ENCODE data around the gene CDC14A. TPM values are rescaled to one million over a fixed set of nuclear protein-coding genes. Genes with fewer than 3 reads are reported as not detected.
"Not testable (repeated sequence)": the region's sequence is repeated elsewhere in the genome, so short reads cannot be mapped to it uniquely, and the experiment has no call there.

The CDC14A gene
- polyA plus RNA-seq, 6 donors from 2014 or later: 6.1 to 17.1 (median 14.4) TPM

- peaks cover 8 to 11% of the 10 kb centered on the region in 2 donors for H3K36me3 Mint-ChIP-seq
- ATAC-seq (ENCODE audit: low read depth in 2 of 2) (no peak), DNase-seq (no peak)
- H3K4me1 Mint-ChIP-seq: no peaks in the 10 kb centered on the region
- H3K4me3 Mint-ChIP-seq: no peak overlapping the region
- no peaks in the 10 kb centered on the region for H3K27me3 Mint-ChIP-seq
- no peak overlapping the region for H3K27ac Mint-ChIP-seq
- H3K9me3 Mint-ChIP-seq: peaks cover 6 to 25% (median 19%) of the 10 kb centered on the region in 7 donors
Observed at GRCh38 chr1:100322436-100323211, 29.7 kb upstream of the CDC14A start.

GRCh38 chr1:100323419-100324106, 28.7 kb upstream of the CDC14A start:
- H3K4me1 Mint-ChIP-seq: no peaks in the 10 kb centered on the region
- no peaks in the 10 kb centered on the region for H3K27me3 Mint-ChIP-seq
- no peak overlapping the region for H3K27ac Mint-ChIP-seq
- peaks cover 6 to 23% (median 19%) of the 10 kb centered on the region in 7 donors for H3K9me3 Mint-ChIP-seq
- no peak for DNase-seq
- ATAC-seq (ENCODE audit: low read depth in 2 of 2): no peak
- peaks cover 8 to 11% of the 10 kb centered on the region in 2 donors for H3K36me3 Mint-ChIP-seq
- H3K4me3 Mint-ChIP-seq: no peak overlapping the region

- no peak for ATAC-seq (ENCODE audit: low read depth in 2 of 2)
- H3K27ac Mint-ChIP-seq: no peak overlapping the region
- H3K4me3 Mint-ChIP-seq: no peak overlapping the region
- H3K9me3 Mint-ChIP-seq: peaks cover 0 to 6% (median 3%) of the 10 kb centered on the region in 7 donors
- no peak for DNase-seq
- H3K36me3 Mint-ChIP-seq: no peaks in the 10 kb centered on the region
- H3K27me3 Mint-ChIP-seq: no peaks in the 10 kb centered on the region
- H3K4me1 Mint-ChIP-seq: no peaks in the 10 kb centered on the region
Observed at GRCh38 chr1:100325415-100326324, 26.6 kb upstream of the CDC14A start.

GRCh38 chr1:100326325-100326670, 26.0 kb upstream of the CDC14A start:
- not testable (repeated sequence) for H3K27ac Mint-ChIP-seq; H3K36me3 Mint-ChIP-seq; ATAC-seq (ENCODE audit: low read depth in 2 of 2); H3K4me1 Mint-ChIP-seq; H3K27me3 Mint-ChIP-seq; H3K4me3 Mint-ChIP-seq; DNase-seq; H3K9me3 Mint-ChIP-seq

- H3K4me1 Mint-ChIP-seq: no peaks in the 10 kb centered on the region
- no peaks in the 10 kb centered on the region for H3K27me3 Mint-ChIP-seq
- no peak overlapping the region for H3K27ac Mint-ChIP-seq
- ATAC-seq (ENCODE audit: low read depth in 2 of 2): no peak
- no peaks in the 10 kb centered on the region for H3K9me3 Mint-ChIP-seq
- no peak overlapping the region for H3K4me3 Mint-ChIP-seq
- H3K36me3 Mint-ChIP-seq: no peaks in the 10 kb centered on the region
- no peak for DNase-seq
Observed at GRCh38 chr1:100328133-100328532, 24.2 kb upstream of the CDC14A start.

GRCh38 chr1:100331146-100331545, 21.2 kb upstream of the CDC14A start:
- DNase-seq; H3K27ac Mint-ChIP-seq; H3K9me3 Mint-ChIP-seq; H3K4me1 Mint-ChIP-seq; ATAC-seq (ENCODE audit: low read depth in 2 of 2); H3K36me3 Mint-ChIP-seq; H3K4me3 Mint-ChIP-seq: not testable (repeated sequence)
- H3K27me3 Mint-ChIP-seq: peaks cover 4 to 16% (median 10%) of the 10 kb centered on the region in 3 donors

- H3K27ac Mint-ChIP-seq: no peak overlapping the region
Observed at GRCh38 chr1:100332331-100332730, 20.0 kb upstream of the CDC14A start.

GRCh38 chr1:100335436-100335835, 16.9 kb upstream of the CDC14A start:
- ATAC-seq (ENCODE audit: low read depth in 2 of 2): no peak
- Mint-ChIP-seq H3K27ac (no peak overlapping the region), H3K27me3 (peaks cover 19 to 34% (median 21%) of the 10 kb centered on the region in 3 donors), H3K36me3 (no peaks in the 10 kb centered on the region), H3K4me3 (no peak overlapping the region), H3K9me3 (no peaks in the 10 kb centered on the region), H3K4me1 (no peaks in the 10 kb centered on the region)
- DNase-seq: no peak

More at GRCh38 chr1:100332331-100332730, 20.0 kb upstream of the CDC14A start:
- no peak for ATAC-seq (ENCODE audit: low read depth in 2 of 2)
- no peaks in the 10 kb centered on the region for H3K4me1 Mint-ChIP-seq
- H3K36me3 Mint-ChIP-seq: no peaks in the 10 kb centered on the region
- H3K27me3 Mint-ChIP-seq: peaks cover 15 to 28% (median 17%) of the 10 kb centered on the region in 3 donors
- DNase-seq: no peak
- H3K9me3 Mint-ChIP-seq: no peaks in the 10 kb centered on the region
- no peak overlapping the region for H3K4me3 Mint-ChIP-seq

GRCh38 chr1:100337878-100338277, 14.4 kb upstream of the CDC14A start:
- peaks cover 19 to 42% (median 21%) of the 10 kb centered on the region in 3 donors for H3K27me3 Mint-ChIP-seq
- not testable (repeated sequence) for H3K4me1 Mint-ChIP-seq; H3K4me3 Mint-ChIP-seq; H3K9me3 Mint-ChIP-seq; H3K36me3 Mint-ChIP-seq; H3K27ac Mint-ChIP-seq; DNase-seq; ATAC-seq (ENCODE audit: low read depth in 2 of 2)

GRCh38 chr1:100339735-100340134, 12.6 kb upstream of the CDC14A start:
- peaks cover 14 to 35% (median 19%) of the 10 kb centered on the region in 3 donors for H3K27me3 Mint-ChIP-seq
- not testable (repeated sequence) for H3K9me3 Mint-ChIP-seq; DNase-seq; H3K27ac Mint-ChIP-seq; H3K36me3 Mint-ChIP-seq; H3K4me3 Mint-ChIP-seq; H3K4me1 Mint-ChIP-seq; ATAC-seq (ENCODE audit: low read depth in 2 of 2)

GRCh38 chr1:100340494-100340893, 11.8 kb upstream of the CDC14A start:
- H3K9me3 Mint-ChIP-seq: no peaks in the 10 kb centered on the region
- peaks cover 14 to 31% (median 19%) of the 10 kb centered on the region in 3 donors for H3K27me3 Mint-ChIP-seq
- H3K4me1 Mint-ChIP-seq: no peaks in the 10 kb centered on the region
- no peak for DNase-seq
- H3K27ac Mint-ChIP-seq: peak overlapping the region in 1 of 6 donors; percentile 26
- no peaks in the 10 kb centered on the region for H3K36me3 Mint-ChIP-seq
- no peak overlapping the region for H3K4me3 Mint-ChIP-seq
- ATAC-seq (ENCODE audit: low read depth in 2 of 2): no peak

- Mint-ChIP-seq H3K4me3 (no peak overlapping the region), H3K27ac (no peak overlapping the region), H3K27me3 (peaks cover 4 to 14% (median 4%) of the 10 kb centered on the region in 3 donors), H3K9me3 (no peaks in the 10 kb centered on the region), H3K4me1 (no peaks in the 10 kb centered on the region), H3K36me3 (no peaks in the 10 kb centered on the region)
- ATAC-seq (ENCODE audit: low read depth in 2 of 2): no peak
- DNase-seq: no peak
Observed at GRCh38 chr1:100342348-100342747, 10.0 kb upstream of the CDC14A start.

GRCh38 chr1:100343897-100344296, 8.4 kb upstream of the CDC14A start:
- Mint-ChIP-seq H3K27ac (peak overlapping the region in 1 of 6 donors; percentile 6), H3K9me3 (no peaks in the 10 kb centered on the region), H3K27me3 (peaks cover 0 to 8% (median 4%) of the 10 kb centered on the region in 3 donors), H3K4me3 (no peak overlapping the region), H3K36me3 (no peaks in the 10 kb centered on the region), H3K4me1 (no peaks in the 10 kb centered on the region)
- ATAC-seq (ENCODE audit: low read depth in 2 of 2) (no peak), DNase-seq (no peak)
